GM12878 (cell line): ENCODE measurements around the gene USP14.

Source experiments
- HCFC1 ChIP-seq: fragments of 150-350 bp; IDR thresholded peaks from 2 replicates; pipeline ENCODE4 v1.6.1; 2014; ENCODE audit warnings: low read length
- RELA ChIP-seq: fragments of 450-650 bp; IDR thresholded peaks from 2 replicates; pipeline ENCODE4 v1.8.0; 2014; ENCODE audit warnings: borderline replicate concordance; ENCODE audit not compliant: partially characterized antibody

DNA sequence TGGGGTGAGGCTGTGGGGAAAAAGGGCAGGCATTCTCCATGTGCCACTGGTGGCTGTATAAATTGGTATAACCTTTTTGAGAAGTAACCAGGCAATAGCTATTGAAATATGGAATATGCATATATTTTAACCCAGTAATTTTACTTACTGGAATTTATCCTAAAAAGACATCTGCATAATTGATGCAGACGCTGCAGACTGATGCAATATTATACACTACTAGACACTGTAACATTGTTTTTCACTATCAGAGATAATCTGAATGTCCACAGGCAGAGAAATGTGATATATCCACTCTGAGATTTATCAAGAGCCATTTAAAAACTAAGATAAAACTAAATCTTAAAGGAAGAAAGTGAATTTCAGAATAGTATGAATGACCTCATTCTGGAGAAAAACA lies 94.8 kb downstream of the USP14 start:
- TF ChIP-seq RELA (no peak), HCFC1 (no peak)
